Glutamatergic neuron (in vitro differentiated cells): Measurements from ENCODE around the gene MUC6. TPM values are rescaled to one million over a fixed set of nuclear protein-coding genes. Genes with fewer than 3 reads are reported as not detected.
A peak's percentile ranks its signal among the peaks of the same experiment; 100 is the strongest.
"Not testable (repeated sequence)": the region's sequence is repeated elsewhere in the genome, so short reads cannot be mapped to it uniquely, and the experiment has no call there.

Source experiments
- DNase-seq: peaks from one replicate; pipeline ENCODE4 v3.0.0; 2022
- H3K27ac Mint-ChIP-seq: one replicate; pipeline ENCODE4 v1.8.0; 2020; ENCODE audit warnings: mild to moderate bottlenecking, mixed read lengths, inconsistent platforms; ENCODE audit not compliant: unreplicated experiment
- H3K27me3 Mint-ChIP-seq: one replicate; pipeline ENCODE4 v1.8.0; 2020; ENCODE audit warnings: mild to moderate bottlenecking, moderate library complexity, mixed read lengths, inconsistent platforms; ENCODE audit not compliant: unreplicated experiment
- H3K36me3 Mint-ChIP-seq: one replicate; pipeline ENCODE4 v1.8.0; 2020; ENCODE audit warnings: mild to moderate bottlenecking, mixed read lengths, inconsistent platforms; ENCODE audit not compliant: unreplicated experiment
- H3K4me1 Mint-ChIP-seq: one replicate; pipeline ENCODE4 v1.8.0; 2020; ENCODE audit warnings: mild to moderate bottlenecking, low read depth, mixed read lengths, inconsistent platforms; ENCODE audit not compliant: unreplicated experiment
- H3K4me3 Mint-ChIP-seq: one replicate; pipeline ENCODE4 v1.8.0; 2020; ENCODE audit warnings: mild to moderate bottlenecking, mixed read lengths, inconsistent platforms; ENCODE audit not compliant: unreplicated experiment
- H3K9me3 Mint-ChIP-seq: one replicate; pipeline ENCODE4 v1.8.0; 2020; ENCODE audit warnings: mild to moderate bottlenecking, moderate library complexity, mixed read lengths, inconsistent platforms; ENCODE audit not compliant: unreplicated experiment
- total RNA-seq: library from RNA; stranded (reverse); fragmentation: NEBNext Ultra II Directional; extraction: Animal tissue kit (Norgen Biotek cat#: 25700); gene quantifications from one replicate; pipeline ENCODE4 v1.2.1, GENCODE V29; 2021; ENCODE audit not compliant: unreplicated experiment
- TF ChIP-seq, protein P1 (sequence below): fragments of 200-600 bp; sonication (generic); IDR thresholded peaks from one replicate; pipeline ENCODE4 v1.5.0; 2021; ENCODE audit not compliant: partially characterized antibody, unreplicated experiment

MUC6 gene
- total RNA-seq, 1 donor from 2014 or later, result not detected

DNA sequence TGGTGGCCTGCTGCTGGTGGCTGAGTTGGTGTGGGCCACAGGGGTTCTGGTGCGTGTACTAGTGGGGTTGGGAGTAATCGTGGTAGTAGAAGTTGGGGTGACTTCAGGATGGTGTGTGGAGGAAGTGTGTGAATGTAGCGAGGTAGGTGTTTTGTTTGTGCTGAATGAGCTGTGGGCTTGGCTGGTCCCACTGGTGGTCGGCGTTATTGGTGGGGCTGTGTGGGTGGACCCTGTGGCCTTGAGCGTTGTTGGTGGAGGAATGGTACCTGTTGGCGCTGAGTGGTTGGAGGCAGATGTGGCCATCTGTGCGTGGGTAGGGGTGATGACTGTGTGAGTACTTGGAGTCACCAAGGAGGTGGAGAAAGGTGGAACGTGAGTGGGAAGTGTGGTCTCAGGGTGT, 18.4 kb downstream of the MUC6 start:
- H3K9me3 Mint-ChIP-seq, result peaks cover 40% of the 10 kb centered on the region
- TF ChIP-seq, protein P1, sequence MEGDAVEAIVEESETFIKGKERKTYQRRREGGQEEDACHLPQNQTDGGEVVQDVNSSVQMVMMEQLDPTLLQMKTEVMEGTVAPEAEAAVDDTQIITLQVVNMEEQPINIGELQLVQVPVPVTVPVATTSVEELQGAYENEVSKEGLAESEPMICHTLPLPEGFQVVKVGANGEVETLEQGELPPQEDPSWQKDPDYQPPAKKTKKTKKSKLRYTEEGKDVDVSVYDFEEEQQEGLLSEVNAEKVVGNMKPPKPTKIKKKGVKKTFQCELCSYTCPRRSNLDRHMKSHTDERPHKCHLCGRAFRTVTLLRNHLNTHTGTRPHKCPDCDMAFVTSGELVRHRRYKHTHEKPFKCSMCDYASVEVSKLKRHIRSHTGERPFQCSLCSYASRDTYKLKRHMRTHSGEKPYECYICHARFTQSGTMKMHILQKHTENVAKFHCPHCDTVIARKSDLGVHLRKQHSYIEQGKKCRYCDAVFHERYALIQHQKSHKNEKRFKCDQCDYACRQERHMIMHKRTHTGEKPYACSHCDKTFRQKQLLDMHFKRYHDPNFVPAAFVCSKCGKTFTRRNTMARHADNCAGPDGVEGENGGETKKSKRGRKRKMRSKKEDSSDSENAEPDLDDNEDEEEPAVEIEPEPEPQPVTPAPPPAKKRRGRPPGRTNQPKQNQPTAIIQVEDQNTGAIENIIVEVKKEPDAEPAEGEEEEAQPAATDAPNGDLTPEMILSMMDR, result no peak
- H3K4me3 Mint-ChIP-seq, result peak overlapping the region; percentile 1
- DNase-seq, result no peak
- peak overlapping the region; percentile 6 for H3K27ac Mint-ChIP-seq
- H3K27me3 Mint-ChIP-seq, result peaks cover 43% of the 10 kb centered on the region
- H3K4me1 Mint-ChIP-seq, result peaks cover 5% of the 10 kb centered on the region
- peaks cover 32% of the 10 kb centered on the region for H3K36me3 Mint-ChIP-seq

- H3K9me3 Mint-ChIP-seq, result peaks cover 34% of the 10 kb centered on the region
- TF ChIP-seq, protein P1, result no peak
- no peak for DNase-seq
- peak overlapping the region; percentile 53 for H3K27ac Mint-ChIP-seq
- peaks cover 2% of the 10 kb centered on the region for H3K4me1 Mint-ChIP-seq
- no peak overlapping the region for H3K4me3 Mint-ChIP-seq
- peaks cover 38% of the 10 kb centered on the region for H3K27me3 Mint-ChIP-seq
- H3K36me3 Mint-ChIP-seq, result peaks cover 26% of the 10 kb centered on the region
Observed at GRCh38 chr11:1017269-1018005, 19.1 kb downstream of the MUC6 start.

GRCh38 chr11:1016610-1017126, 19.9 kb downstream of the MUC6 start:
- Mint-ChIP-seq H3K27ac (peak overlapping the region; percentile 53), H3K36me3 (peaks cover 26% of the 10 kb centered on the region), H3K9me3 (peaks cover 35% of the 10 kb centered on the region), H3K4me3 (peak overlapping the region; percentile 1), H3K27me3 (peaks cover 38% of the 10 kb centered on the region)
- not testable (repeated sequence) for H3K4me1 Mint-ChIP-seq, DNase-seq

DNA sequence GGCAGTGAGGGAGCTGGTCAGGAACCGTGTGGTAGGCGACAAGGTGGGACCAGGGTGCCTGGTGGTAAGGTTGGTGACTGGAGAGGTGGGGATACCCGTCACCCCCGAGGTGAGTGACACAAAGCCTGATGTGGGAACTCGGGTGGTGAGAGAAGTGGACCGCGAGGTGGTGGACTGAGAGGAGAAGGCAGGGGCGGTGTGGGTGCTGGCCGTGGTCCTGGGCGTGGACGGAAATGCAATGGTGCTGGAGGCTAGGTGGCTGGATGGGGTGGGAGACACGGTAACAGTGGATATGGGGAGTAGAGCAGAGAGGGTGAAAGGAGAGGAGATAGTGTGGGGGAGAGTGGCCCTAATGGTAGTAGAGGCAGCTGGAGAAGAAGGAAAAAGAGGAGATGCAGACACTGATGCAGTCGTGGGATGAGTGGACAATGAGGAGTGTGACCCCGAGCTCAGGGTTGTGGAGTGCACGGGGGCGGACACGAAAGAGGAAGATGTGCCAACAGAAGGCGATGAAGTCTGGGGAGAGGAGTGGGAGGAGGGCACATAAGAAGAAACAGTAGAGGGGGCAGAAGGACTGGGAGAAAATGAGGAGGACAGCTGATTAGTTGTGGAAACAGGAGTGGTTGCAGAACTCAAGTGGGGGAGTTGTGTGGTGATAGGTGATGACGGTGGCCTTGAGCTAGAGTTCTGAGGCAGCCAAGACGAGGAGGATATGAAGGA, 20.5 kb downstream of the MUC6 start:
- Mint-ChIP-seq H3K4me3 (no peak overlapping the region), H3K27me3 (peaks cover 38% of the 10 kb centered on the region), H3K4me1 (peaks cover 7% of the 10 kb centered on the region), H3K9me3 (peaks cover 35% of the 10 kb centered on the region), H3K36me3 (peaks cover 26% of the 10 kb centered on the region), H3K27ac (no peak overlapping the region)
- TF ChIP-seq, protein P1, result no peak
- DNase-seq, result no peak

- Mint-ChIP-seq H3K36me3 (peaks cover 26% of the 10 kb centered on the region), H3K4me3 (no peak overlapping the region), H3K27ac (no peak overlapping the region), H3K4me1 (peaks cover 10% of the 10 kb centered on the region), H3K9me3 (peaks cover 39% of the 10 kb centered on the region), H3K27me3 (peaks cover 38% of the 10 kb centered on the region)
- TF ChIP-seq, protein P1, result no peak
- no peak for DNase-seq
Observed at GRCh38 chr11:1015064-1015463, 21.5 kb downstream of the MUC6 start.
